Activated CD4-positive, alpha-beta T cell treated with anti-CD3 and anti-CD28 coated beads for 36 hours (primary cell): ENCODE measurements around the gene SEM1. TPM values are rescaled to one million over a fixed set of nuclear protein-coding genes. Genes with fewer than 3 reads are reported as not detected.
"Not testable (repeated sequence)": the region's sequence is repeated elsewhere in the genome, so short reads cannot be mapped to it uniquely, and the experiment has no call there.

Experiments used
- ATAC-seq: fragments of 200-7000 bp; cut with Tn5 transposase; one replicate; pipeline ENCODE4 v1.10.0; 2021; ENCODE audit warnings: mild to moderate bottlenecking, moderate library complexity
- CTCF ChIA-PET: fragments of 350-600 bp; sonication (Branson Sonifier 250); formaldehyde crosslinking; loops from one replicate; lab custom pipeline; 2021; ENCODE audit warnings: antibody characterized with exemption; lab: Charles Lee
- POLR2A ChIA-PET: fragments of 350-600 bp; sonication (Branson Sonifier 250); formaldehyde crosslinking; loops from one replicate; lab custom pipeline; 2021; ENCODE audit warnings: antibody characterized with exemption, inconsistent platforms; lab: Charles Lee
- DNase-seq: peaks from one replicate; pipeline ENCODE4 v3.0.0-alpha.2; 2020
- H3K27ac Mint-ChIP-seq: one replicate; pipeline ENCODE4 v1.8.0; 2021; ENCODE audit warnings: mixed read lengths
- H3K27me3 Mint-ChIP-seq: one replicate; pipeline ENCODE4 v1.8.0; 2021; ENCODE audit warnings: mixed read lengths
- H3K36me3 Mint-ChIP-seq: one replicate; pipeline ENCODE4 v1.8.0; 2021; ENCODE audit warnings: low read depth, mixed read lengths
- H3K4me1 Mint-ChIP-seq: one replicate; pipeline ENCODE4 v1.8.0; 2021; ENCODE audit warnings: mixed read lengths
- H3K4me3 Mint-ChIP-seq: one replicate; pipeline ENCODE4 v1.8.0; 2021; ENCODE audit warnings: mild to moderate bottlenecking, moderate library complexity, mixed read lengths
- H3K9me3 Mint-ChIP-seq: one replicate; pipeline ENCODE4 v1.8.0; 2021; ENCODE audit warnings: low read depth, mixed read lengths
- intact Hi-C, 2 experiments: fragments of 100-400 bp; cut with DNase I in 1 of 2; cut with micrococcal nuclease in 1 of 2; formaldehyde crosslinking; loops; one replicate each; pipeline versions ENCODE4 v1.14.2 to v1.15.1; 2022 to 2024; cut with DNase I, micrococcal nuclease
- total RNA-seq, 2 experiments: library from RNA; stranded (reverse); gene quantifications; one replicate each; pipeline ENCODE4 v1.2.3, GENCODE V29; 2021

Gene SEM1
- total RNA-seq, 2 experiments from 2014 or later, result 42.9 to 46.4 TPM

DNA sequence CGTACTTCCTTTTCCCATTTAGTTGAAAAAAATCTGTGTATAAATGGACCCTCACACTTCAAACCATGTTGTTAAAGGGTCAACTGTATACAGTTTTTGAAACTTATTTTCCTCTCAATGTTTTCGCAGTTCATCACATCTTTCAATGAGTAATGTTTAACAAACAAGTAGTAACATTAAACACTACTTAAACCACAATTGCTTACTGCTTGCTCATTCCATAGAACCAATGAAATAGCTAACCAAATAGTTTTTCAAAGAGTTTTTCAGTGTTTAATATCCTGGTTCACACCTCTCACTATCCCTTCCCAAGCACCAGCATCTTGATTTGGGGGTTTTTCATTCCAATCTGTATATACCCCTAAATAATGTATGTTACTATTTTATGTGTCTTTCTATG lies 9.1 kb downstream of the SEM1 start:
- DNase-seq (no peak), ATAC-seq (no peak)
- CTCF ChIA-PET, result no interaction called here
- Mint-ChIP-seq H3K4me3 (no peak overlapping the region), H3K27ac (no peak overlapping the region), H3K9me3 (no peaks in the 10 kb centered on the region), H3K4me1 (peaks cover 57% of the 10 kb centered on the region), H3K27me3 (no peaks in the 10 kb centered on the region), H3K36me3 (peaks cover 19% of the 10 kb centered on the region)
- intact Hi-C loops, result loop anchor here in 1 of 2 experiments (10.0 kb wide), 1 partner anchor 286 kb away; no protein-coding TSS in a partner anchor
- POLR2A ChIA-PET, result no interaction called here

- POLR2A ChIA-PET, result no interaction called here
- H3K9me3 Mint-ChIP-seq, result no peaks in the 10 kb centered on the region
- peaks cover 56% of the 10 kb centered on the region for H3K4me1 Mint-ChIP-seq
- CTCF ChIA-PET, result no interaction called here
- H3K4me3 Mint-ChIP-seq, result no peak overlapping the region
- peaks cover 23% of the 10 kb centered on the region for H3K36me3 Mint-ChIP-seq
- intact Hi-C loops, result no loop called here
- DNase-seq (no peak), ATAC-seq (no peak)
- no peaks in the 10 kb centered on the region for H3K27me3 Mint-ChIP-seq
- H3K27ac Mint-ChIP-seq, result peak overlapping the region; percentile 33
Observed at GRCh38 chr7:96699219-96699871, 10.3 kb downstream of the SEM1 start.

DNA sequence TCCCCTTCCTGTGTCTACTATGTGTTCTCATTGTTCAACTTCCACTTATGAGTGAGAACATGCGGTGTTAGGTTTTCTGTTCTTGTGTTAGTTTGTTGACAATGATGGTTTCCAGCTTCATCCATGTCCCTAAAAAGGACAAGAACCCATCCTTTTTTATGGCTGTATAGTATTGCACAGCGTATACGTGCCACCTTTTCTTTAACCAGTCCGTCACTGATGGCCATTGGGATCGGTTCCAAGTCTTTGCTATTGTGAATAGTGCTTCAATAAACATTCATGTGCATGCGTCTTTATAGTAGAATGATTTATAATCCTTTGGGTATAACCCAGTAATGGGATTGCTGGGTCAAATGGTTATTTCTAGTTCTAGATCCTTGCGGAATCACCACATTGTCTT lies 11.2 kb downstream of the SEM1 start:
- H3K27ac Mint-ChIP-seq, DNase-seq, intact Hi-C loops, H3K27me3 Mint-ChIP-seq, POLR2A ChIA-PET, ATAC-seq, H3K4me3 Mint-ChIP-seq, H3K9me3 Mint-ChIP-seq: not testable (repeated sequence)
- CTCF ChIA-PET, result interaction anchor here (0.6 kb wide), 1 partner anchor 276 kb away, joined by 3 read pairs; no protein-coding TSS in a partner anchor
- peaks cover 24% of the 10 kb centered on the region for H3K36me3 Mint-ChIP-seq
- peaks cover 54% of the 10 kb centered on the region for H3K4me1 Mint-ChIP-seq

DNA sequence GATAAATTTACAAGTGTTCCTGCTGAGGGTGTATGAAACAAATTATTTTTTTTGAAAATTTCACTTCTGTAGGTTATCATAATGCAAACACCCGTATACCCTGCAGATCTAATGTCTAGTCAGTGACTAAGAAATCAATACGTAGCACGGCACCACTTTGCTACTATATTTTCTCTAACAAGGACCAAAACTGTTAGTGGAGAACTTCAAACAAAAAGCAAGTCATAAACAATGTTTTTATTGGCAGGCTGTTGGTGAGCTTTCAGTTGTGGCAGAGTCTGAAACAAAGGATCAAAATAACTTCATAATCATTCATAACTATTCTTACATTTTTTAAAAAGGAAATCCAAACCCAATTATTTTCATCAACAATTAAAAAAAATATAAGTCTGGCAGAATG lies 11.8 kb downstream of the SEM1 start:
- intact Hi-C loops, result no loop called here
- no peak overlapping the region for H3K27ac Mint-ChIP-seq
- POLR2A ChIA-PET, result no interaction called here

GRCh38 chr7:96695581-96695980 lies 14.1 kb downstream of the SEM1 start:
- no peaks in the 10 kb centered on the region for H3K27me3 Mint-ChIP-seq
- POLR2A ChIA-PET, result no interaction called here
- H3K4me1 Mint-ChIP-seq, result peaks cover 42% of the 10 kb centered on the region
- intact Hi-C loops, result no loop called here
- CTCF ChIA-PET, result no interaction called here
- ATAC-seq (no peak), DNase-seq (no peak)
- H3K27ac Mint-ChIP-seq, result no peak overlapping the region
- peaks cover 36% of the 10 kb centered on the region for H3K36me3 Mint-ChIP-seq
- no peak overlapping the region for H3K4me3 Mint-ChIP-seq
- no peaks in the 10 kb centered on the region for H3K9me3 Mint-ChIP-seq

More for the DNA sequence above, 11.8 kb downstream of the SEM1 start:
- no peaks in the 10 kb centered on the region for H3K27me3 Mint-ChIP-seq
- CTCF ChIA-PET, result interaction anchor here (0.6 kb wide), 2 partner anchors 223 to 275 kb away, joined by 3 read pairs; no protein-coding TSS in a partner anchor
- ATAC-seq (no peak), DNase-seq (no peak)
- H3K36me3 Mint-ChIP-seq, result peaks cover 26% of the 10 kb centered on the region
- H3K4me3 Mint-ChIP-seq, result no peak overlapping the region
- H3K4me1 Mint-ChIP-seq, result peaks cover 52% of the 10 kb centered on the region
- no peaks in the 10 kb centered on the region for H3K9me3 Mint-ChIP-seq

DNA sequence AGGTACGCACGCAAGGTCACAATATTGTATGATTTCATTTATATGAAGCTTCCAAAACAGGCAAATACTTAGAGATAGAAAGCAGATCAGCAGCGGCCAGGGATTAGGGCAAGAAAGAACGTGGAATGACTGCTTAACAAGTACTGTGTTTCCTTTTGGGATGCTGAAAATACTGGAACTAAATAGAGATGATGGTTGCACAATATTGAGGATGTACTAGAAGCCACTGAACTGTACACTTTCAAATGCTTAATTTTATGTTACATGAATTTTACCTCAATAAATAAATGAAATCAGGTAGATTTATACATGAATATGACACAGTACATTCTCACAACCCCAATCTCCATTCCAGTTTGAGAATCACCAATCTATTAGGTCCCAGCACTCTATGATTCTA lies 15.6 kb downstream of the SEM1 start:
- peaks cover 28% of the 10 kb centered on the region for H3K4me1 Mint-ChIP-seq
- ChIA-PET CTCF (no interaction called here), POLR2A (no interaction called here)
- ATAC-seq (no peak), DNase-seq (no peak)
- intact Hi-C loops, result no loop called here
- H3K9me3 Mint-ChIP-seq, result no peaks in the 10 kb centered on the region
- H3K27me3 Mint-ChIP-seq, result no peaks in the 10 kb centered on the region
- H3K36me3 Mint-ChIP-seq, result peaks cover 33% of the 10 kb centered on the region
- H3K27ac Mint-ChIP-seq, result no peak overlapping the region
- no peak overlapping the region for H3K4me3 Mint-ChIP-seq

DNA sequence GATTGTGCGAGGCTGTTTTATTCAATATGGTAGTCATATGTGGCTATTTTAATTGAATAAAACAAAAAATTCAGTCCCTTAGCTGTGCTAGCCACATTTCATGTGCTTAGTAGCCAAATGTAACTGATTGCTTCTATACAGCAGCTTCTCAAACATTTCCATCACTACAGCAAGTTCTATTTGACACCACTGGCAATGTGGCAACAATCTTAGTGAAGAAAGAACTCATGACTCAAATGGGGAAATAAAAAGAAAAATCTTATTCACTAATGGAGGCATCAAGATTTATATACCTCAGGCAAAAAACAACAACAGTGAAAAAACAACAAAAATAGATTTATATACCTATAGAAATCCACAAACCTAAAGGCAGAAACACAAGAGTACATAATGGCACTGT lies 17.9 kb downstream of the SEM1 start:
- Mint-ChIP-seq H3K9me3 (no peaks in the 10 kb centered on the region), H3K4me1 (peaks cover 16% of the 10 kb centered on the region), H3K4me3 (no peak overlapping the region), H3K27ac (no peak overlapping the region), H3K27me3 (no peaks in the 10 kb centered on the region), H3K36me3 (peaks cover 40% of the 10 kb centered on the region)
- intact Hi-C loops, result no loop called here
- ATAC-seq, result no peak
- DNase-seq, result no peak
- POLR2A ChIA-PET, result no interaction called here
- CTCF ChIA-PET, result no interaction called here

DNA sequence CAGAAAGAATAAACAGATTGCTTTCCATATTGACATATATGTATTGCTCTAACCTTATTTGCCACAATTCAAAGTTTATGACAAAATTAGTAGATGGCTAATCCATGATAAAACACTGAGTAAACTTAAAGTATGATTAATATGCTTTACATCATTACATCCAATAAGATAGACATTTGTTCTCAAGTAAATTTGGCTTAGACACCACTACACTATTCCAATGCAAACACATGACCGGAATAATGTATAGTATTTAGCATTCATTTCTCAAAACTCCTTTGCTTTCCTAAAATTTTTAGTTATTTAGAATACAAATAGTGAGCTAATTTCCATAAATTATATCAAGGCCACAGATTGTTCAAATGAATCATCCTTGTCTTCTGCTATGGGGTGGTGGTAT lies 20.2 kb downstream of the SEM1 start:
- Mint-ChIP-seq H3K27me3 (no peaks in the 10 kb centered on the region), H3K27ac (no peak overlapping the region), H3K4me1 (peaks cover 26% of the 10 kb centered on the region), H3K4me3 (no peak overlapping the region), H3K36me3 (peaks cover 54% of the 10 kb centered on the region), H3K9me3 (peaks cover 3% of the 10 kb centered on the region)
- intact Hi-C loops, result loop anchor here in 1 of 2 experiments (10.0 kb wide), 1 partner anchor 195 kb away; no protein-coding TSS in a partner anchor
- CTCF ChIA-PET, result no interaction called here
- DNase-seq (no peak), ATAC-seq (no peak)
- POLR2A ChIA-PET, result no interaction called here

DNA sequence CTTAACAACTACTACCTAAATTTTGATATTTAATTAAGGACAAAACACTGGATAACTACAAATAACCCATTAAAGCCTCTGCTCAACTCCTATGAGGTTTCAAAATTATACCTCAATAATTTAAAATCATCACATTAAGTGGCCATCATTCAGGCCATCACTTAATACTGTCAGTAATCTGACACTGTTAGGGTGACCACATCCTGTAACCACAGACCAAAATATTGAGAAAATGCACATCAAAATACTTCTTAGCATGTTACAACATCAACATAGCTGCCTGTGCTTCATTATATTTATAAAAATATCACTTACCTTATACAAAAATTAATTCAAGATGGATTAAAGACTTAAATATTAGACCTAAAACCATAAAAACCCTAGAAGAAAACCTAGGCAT lies 23.3 kb downstream of the SEM1 start:
- no peaks in the 10 kb centered on the region for H3K27me3 Mint-ChIP-seq
- CTCF ChIA-PET, result interaction anchor here (0.6 kb wide), 1 partner anchor 88 kb away, joined by 4 read pairs; no protein-coding TSS in a partner anchor
- ATAC-seq (no peak), DNase-seq (no peak)
- no peak overlapping the region for H3K27ac Mint-ChIP-seq
- POLR2A ChIA-PET, result no interaction called here
- H3K9me3 Mint-ChIP-seq, result peaks cover 16% of the 10 kb centered on the region
- H3K4me1 Mint-ChIP-seq, result peaks cover 21% of the 10 kb centered on the region
- H3K36me3 Mint-ChIP-seq, result peaks cover 66% of the 10 kb centered on the region
- H3K4me3 Mint-ChIP-seq, result no peak overlapping the region
- intact Hi-C loops, result loop anchor here in 1 of 2 experiments (10.0 kb wide), 1 partner anchor 192 kb away; no protein-coding TSS in a partner anchor

DNA sequence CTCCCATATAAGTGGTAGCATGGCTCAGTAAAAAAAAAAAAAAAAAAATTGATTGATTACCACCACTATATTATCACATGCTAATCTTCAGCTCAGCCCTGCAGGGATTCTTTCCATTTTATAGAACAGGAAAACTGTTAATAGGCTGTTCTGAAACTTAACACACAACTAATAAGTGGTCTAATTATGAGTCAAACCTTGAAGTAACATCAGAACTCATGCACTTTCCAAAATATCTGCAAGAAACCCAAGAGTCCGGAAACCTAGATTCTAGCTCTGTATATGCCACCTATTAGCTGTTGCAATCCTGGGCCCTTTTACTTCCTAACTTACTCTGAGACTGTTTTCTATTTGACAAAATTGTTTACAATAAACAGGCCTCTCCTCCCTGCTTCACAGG lies 23.9 kb downstream of the SEM1 start:
- Mint-ChIP-seq H3K9me3 (peaks cover 17% of the 10 kb centered on the region), H3K27ac (no peak overlapping the region), H3K4me3 (no peak overlapping the region), H3K4me1 (peaks cover 19% of the 10 kb centered on the region), H3K27me3 (no peaks in the 10 kb centered on the region), H3K36me3 (peaks cover 65% of the 10 kb centered on the region)
- no peak for ATAC-seq
- CTCF ChIA-PET, result interaction anchor here (0.6 kb wide), 1 partner anchor 88 kb away, joined by 4 read pairs; no protein-coding TSS in a partner anchor
- intact Hi-C loops, result loop anchor here in 1 of 2 experiments (10.0 kb wide), 1 partner anchor 191 kb away; no protein-coding TSS in a partner anchor
- POLR2A ChIA-PET, result no interaction called here
- DNase-seq, result no peak

DNA sequence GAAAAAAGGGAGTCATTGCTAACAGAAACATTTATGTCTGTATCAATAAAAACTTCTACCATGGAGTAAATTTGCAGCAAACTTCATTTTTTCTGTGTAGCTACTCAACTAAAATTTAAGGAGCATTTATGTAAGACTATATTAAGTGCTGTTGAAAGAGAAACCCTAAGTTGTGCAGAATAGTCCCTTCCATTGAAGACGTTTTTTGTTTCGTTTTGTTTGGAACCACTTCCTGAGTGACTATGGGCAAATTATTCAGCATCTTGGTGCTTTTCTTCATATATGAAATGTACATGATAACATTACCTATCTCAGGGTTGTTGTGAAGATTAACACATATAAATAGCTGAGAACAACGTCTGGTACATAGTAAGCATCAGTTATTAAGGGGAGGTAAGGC lies 24.3 kb downstream of the SEM1 start:
- H3K27ac Mint-ChIP-seq, result no peak overlapping the region
- ChIA-PET POLR2A (no interaction called here), CTCF (interaction anchor here (0.5 kb wide), 1 partner anchor 21 kb away, joined by 4 read pairs; no protein-coding TSS in a partner anchor)
- no peak overlapping the region for H3K4me3 Mint-ChIP-seq
- DNase-seq (no peak), ATAC-seq (peak; percentile 57)
- no peaks in the 10 kb centered on the region for H3K27me3 Mint-ChIP-seq
- intact Hi-C loops, result loop anchor here in 1 of 2 experiments (10.0 kb wide), 1 partner anchor 191 kb away; no protein-coding TSS in a partner anchor
- H3K9me3 Mint-ChIP-seq, result peaks cover 17% of the 10 kb centered on the region
- peaks cover 66% of the 10 kb centered on the region for H3K36me3 Mint-ChIP-seq
- peaks cover 19% of the 10 kb centered on the region for H3K4me1 Mint-ChIP-seq

DNA sequence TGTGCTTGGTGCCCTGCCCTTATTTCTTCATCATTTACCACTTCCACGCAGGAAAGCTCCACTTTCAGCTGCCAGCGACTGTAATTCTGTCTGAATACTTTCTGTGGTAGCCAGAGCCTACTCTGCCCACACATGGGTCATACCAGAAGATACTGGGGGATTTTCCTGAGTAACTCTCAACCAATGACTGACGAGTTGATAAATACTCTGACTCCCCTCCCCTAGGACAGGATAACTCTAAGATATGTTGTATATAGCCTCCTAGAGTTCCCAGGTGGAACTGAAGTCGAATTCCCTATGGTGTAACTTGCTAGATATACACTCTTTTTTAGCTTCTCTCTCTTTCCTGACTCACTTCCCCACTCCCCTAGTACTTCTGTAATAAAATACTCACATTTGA lies 29.8 kb downstream of the SEM1 start:
- H3K36me3 Mint-ChIP-seq, result peaks cover 37% of the 10 kb centered on the region
- ATAC-seq, result peak; percentile 60
- intact Hi-C loops, result loop anchor here in 1 of 2 experiments (10.0 kb wide), 1 partner anchor 185 kb away; no protein-coding TSS in a partner anchor
- H3K27ac Mint-ChIP-seq, result no peak overlapping the region
- H3K9me3 Mint-ChIP-seq, result peaks cover 17% of the 10 kb centered on the region
- H3K4me1 Mint-ChIP-seq, result peaks cover 4% of the 10 kb centered on the region
- H3K4me3 Mint-ChIP-seq, result no peak overlapping the region
- DNase-seq, result no peak
- POLR2A ChIA-PET, result no interaction called here
- CTCF ChIA-PET, result interaction anchor here (1.0 to 1.1 kb wide), 2 partner anchors 9 to 13 kb away, joined by 3 read pairs; no protein-coding TSS in a partner anchor
- H3K27me3 Mint-ChIP-seq, result no peaks in the 10 kb centered on the region
